HepG2 (cell line): ENCODE data around the gene STK11. TPM values are rescaled to one million over a fixed set of nuclear protein-coding genes. Genes with fewer than 3 reads are reported as not detected.

Experiments used
- ESRRA ChIP-seq: sonication (generic); formaldehyde crosslinking; IDR thresholded peaks from 2 replicates; pipeline ENCODE4 v1.5.1; 2020; ENCODE audit warnings: mild to moderate bottlenecking, low read depth, missing genetic modification reagents
- EZH2 ChIP-seq: conservative IDR thresholded peaks from 2 replicates; pipeline ENCODE4 v1.6.1; 2012; ENCODE audit warnings: mild to moderate bottlenecking, low read depth, low read length, moderate library complexity
- FOXJ3 ChIP-seq: sonication (generic); formaldehyde crosslinking; IDR thresholded peaks from 2 replicates; pipeline ENCODE4 v1.4.0; 2020; ENCODE audit warnings: missing genetic modification reagents, mild to moderate bottlenecking, borderline replicate concordance
- HDAC1 ChIP-seq: sonication (generic); formaldehyde crosslinking; IDR thresholded peaks from 2 replicates; pipeline ENCODE4 v1.5.1; 2020; ENCODE audit warnings: mild to moderate bottlenecking, missing genetic modification reagents
- IKZF4 ChIP-seq: sonication (generic); formaldehyde crosslinking; IDR thresholded peaks from 2 replicates; pipeline ENCODE4 v1.5.1; 2020; ENCODE audit warnings: borderline replicate concordance, mild to moderate bottlenecking, low read depth, missing genetic modification reagents; ENCODE audit errors: not compliant biosample characterization
- MAZ ChIP-seq, 2 experiments: sonication (generic) in 1 of 2; formaldehyde crosslinking in 1 of 2; IDR thresholded peaks; 2 replicates each; pipeline versions ENCODE4 v1.5.0 to v1.6.1; 2012 to 2020; ENCODE audit warnings: low read depth in 2 of 2, mild to moderate bottlenecking in 2 of 2, borderline replicate concordance in 1 of 2, improper control_type of control experiment in 1 of 2, low read length in 1 of 2, missing genetic modification reagents in 1 of 2, moderate library complexity in 1 of 2
- NFIB ChIP-seq: sonication (generic); formaldehyde crosslinking; IDR thresholded peaks from 2 replicates; pipeline ENCODE4 v1.9.0; 2021; ENCODE audit warnings: missing genetic modification reagents, mild to moderate bottlenecking, borderline replicate concordance
- NR2C2 ChIP-seq: sonication (generic); formaldehyde crosslinking; IDR thresholded peaks from 2 replicates; pipeline ENCODE4 v1.4.0; 2020; ENCODE audit warnings: missing genetic modification reagents, mild to moderate bottlenecking, moderate library complexity, borderline replicate concordance
- PAX8 ChIP-seq: sonication (generic); formaldehyde crosslinking; IDR thresholded peaks from 2 replicates; pipeline ENCODE4 v1.8.0; 2022; ENCODE audit warnings: mild to moderate bottlenecking, missing genetic modification reagents, borderline replicate concordance
- SALL1 ChIP-seq: sonication (generic); formaldehyde crosslinking; IDR thresholded peaks from 2 replicates; pipeline ENCODE4 v1.8.0; 2022; ENCODE audit warnings: mild to moderate bottlenecking, missing genetic modification reagents
- SPEN ChIP-seq: sonication (generic); formaldehyde crosslinking; IDR thresholded peaks from 2 replicates; pipeline ENCODE4 v1.5.1; 2020; ENCODE audit warnings: low read depth, mild to moderate bottlenecking, missing genetic modification reagents
- ZIK1 ChIP-seq: sonication (generic); formaldehyde crosslinking; IDR thresholded peaks from 2 replicates; pipeline ENCODE4 v1.5.0; 2020; ENCODE audit warnings: mild to moderate bottlenecking, low read depth, missing genetic modification reagents, borderline replicate concordance
- ZNF224 ChIP-seq: sonication (generic); formaldehyde crosslinking; IDR thresholded peaks from 2 replicates; pipeline ENCODE4 v1.5.0; 2020; ENCODE audit warnings: mild to moderate bottlenecking, missing genetic modification reagents
- ZNF501 ChIP-seq: sonication (generic); formaldehyde crosslinking; IDR thresholded peaks from 2 replicates; pipeline ENCODE4 v1.5.1; 2020; ENCODE audit warnings: mild to moderate bottlenecking, moderate library complexity, missing genetic modification reagents
- ZNF670 ChIP-seq: sonication (generic); formaldehyde crosslinking; IDR thresholded peaks from 2 replicates; pipeline ENCODE4 v1.8.0; 2022; ENCODE audit warnings: mild to moderate bottlenecking, missing genetic modification reagents, borderline replicate concordance
- polyA plus RNA-seq, 8 experiments: library from polyadenylated mRNA; depleted of rRNA in 3 of 8; stranded (reverse) in 7 of 8; unstranded in 1 of 8; fragments of >200 nt; fragmentation: Illumina TruSeq in 4 of 8; extraction: Trizol in 4 of 8; gene quantifications; 2 replicates each; pipeline versions ENCODE4 v1.2.1 to v1.2.3, GENCODE V29; 2011 to 2016; ENCODE audit warnings: low read depth in 4 of 8, missing spikeins in 1 of 8, mixed read lengths in 1 of 8; ENCODE audit not compliant: insufficient read depth in 1 of 8
- total RNA-seq, 5 experiments: library from RNA; depleted of rRNA; stranded (reverse); fragments of >200 nt; fragmentation: Illumina TruSeq; extraction: Trizol; gene quantifications; 2 replicates each; pipeline ENCODE4 v1.2.3, GENCODE V29; 2016; ENCODE audit warnings: low read depth in 1 of 5
- TF ChIP-seq, protein P1 (sequence below): sonication (generic); formaldehyde crosslinking; IDR thresholded peaks from 2 replicates; pipeline ENCODE4 v1.4.0; 2020; ENCODE audit warnings: missing genetic modification reagents
- TF ChIP-seq, protein P2 (sequence below): sonication (generic); formaldehyde crosslinking; IDR thresholded peaks from 2 replicates; pipeline ENCODE4 v1.8.0; 2022; ENCODE audit warnings: missing genetic modification reagents, mild to moderate bottlenecking, borderline replicate concordance
- TF ChIP-seq, protein P3 (sequence below): sonication (generic); formaldehyde crosslinking; IDR thresholded peaks from 2 replicates; pipeline ENCODE4 v1.4.0; 2020; ENCODE audit warnings: missing genetic modification reagents
- TF ChIP-seq, protein P4 (sequence below), 2 experiments: sonication (generic) in 1 of 2; formaldehyde crosslinking in 1 of 2; IDR thresholded peaks; 2 replicates each; pipeline versions ENCODE4 v1.4.0 to v1.6.1; 2018 to 2020; ENCODE audit warnings: missing genetic modification reagents in 2 of 2, borderline replicate concordance in 1 of 2, low read depth in 1 of 2, mild to moderate bottlenecking in 1 of 2, missing biosample characterization in 1 of 2

The STK11 gene
- total and polyA plus RNA-seq, 2 of the 13 experiments (the other 11 are each of a cell fraction or from before 2014, with no cell fraction given), result 27.5 to 43.6 TPM

DNA sequence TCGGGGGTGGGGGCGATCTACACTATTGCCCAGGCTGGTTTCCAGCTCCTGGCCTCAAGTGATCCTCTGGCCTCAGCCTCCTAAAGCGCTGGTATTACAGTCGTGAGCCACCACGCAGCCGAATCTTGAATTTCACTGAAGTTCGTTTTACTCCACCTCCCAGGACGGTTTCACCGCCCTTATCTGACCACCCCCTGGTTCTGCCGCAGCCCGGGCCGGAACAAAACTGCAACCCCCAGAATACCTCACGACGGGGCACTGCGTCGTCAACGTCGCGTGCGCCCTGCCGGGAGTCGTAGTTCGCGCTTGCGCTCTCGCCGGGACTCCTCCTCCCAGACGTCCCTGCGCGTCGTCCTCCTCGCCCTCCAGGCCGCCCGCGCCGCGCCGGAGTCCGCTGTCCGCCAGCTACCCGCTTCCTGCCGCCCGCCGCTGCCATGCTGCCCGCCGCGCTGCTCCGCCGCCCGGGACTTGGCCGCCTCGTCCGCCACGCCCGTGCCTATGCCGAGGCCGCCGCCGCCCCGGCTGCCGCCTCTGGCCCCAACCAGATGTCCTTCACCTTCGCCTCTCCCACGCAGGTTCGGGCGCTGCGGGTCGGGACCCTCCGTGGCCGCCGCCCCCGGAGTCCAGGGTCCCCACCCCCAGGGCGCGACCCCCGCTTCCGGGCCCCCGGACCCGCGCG is 36.0 kb downstream of the STK11 start, which contains the start of gene ATP5F1D (continued):
- TF ChIP-seq, protein P1, sequence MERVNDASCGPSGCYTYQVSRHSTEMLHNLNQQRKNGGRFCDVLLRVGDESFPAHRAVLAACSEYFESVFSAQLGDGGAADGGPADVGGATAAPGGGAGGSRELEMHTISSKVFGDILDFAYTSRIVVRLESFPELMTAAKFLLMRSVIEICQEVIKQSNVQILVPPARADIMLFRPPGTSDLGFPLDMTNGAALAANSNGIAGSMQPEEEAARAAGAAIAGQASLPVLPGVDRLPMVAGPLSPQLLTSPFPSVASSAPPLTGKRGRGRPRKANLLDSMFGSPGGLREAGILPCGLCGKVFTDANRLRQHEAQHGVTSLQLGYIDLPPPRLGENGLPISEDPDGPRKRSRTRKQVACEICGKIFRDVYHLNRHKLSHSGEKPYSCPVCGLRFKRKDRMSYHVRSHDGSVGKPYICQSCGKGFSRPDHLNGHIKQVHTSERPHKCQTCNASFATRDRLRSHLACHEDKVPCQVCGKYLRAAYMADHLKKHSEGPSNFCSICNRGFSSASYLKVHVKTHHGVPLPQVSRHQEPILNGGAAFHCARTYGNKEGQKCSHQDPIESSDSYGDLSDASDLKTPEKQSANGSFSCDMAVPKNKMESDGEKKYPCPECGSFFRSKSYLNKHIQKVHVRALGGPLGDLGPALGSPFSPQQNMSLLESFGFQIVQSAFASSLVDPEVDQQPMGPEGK (CRISPR knock-in tag), result peak; percentile 59; the same call in 1 of the 2 replicates
- TF ChIP-seq ESRRA (CRISPR knock-in tag) (0 out of 2 replicates have a peak, but pooled peaks have one; percentile 24), ZNF670 (CRISPR knock-in tag) (0 out of 2 replicates have a peak, but pooled peaks have one; percentile 25), NR2C2 (CRISPR knock-in tag) (peak; percentile 94), ZIK1 (CRISPR knock-in tag) (peak; percentile 70; the same call in 1 of the 2 replicates), IKZF4 (CRISPR knock-in tag) (peak; percentile 80), MAZ (IDR thresholded peaks at IDR 0.05; ENCODE audit: borderline replicate concordance, low read depth, low read length) (peak; percentile 36; the same call in 1 of the 2 replicates), MAZ (CRISPR knock-in tag; IDR thresholded peaks at IDR 0.05; ENCODE audit: low read depth) (peak; percentile 92; the same call in 1 of the 2 replicates), PAX8 (CRISPR knock-in tag) (no peak), FOXJ3 (CRISPR knock-in tag) (no peak), SPEN (peak; percentile 92), NFIB (CRISPR knock-in tag) (no peak), ZNF224 (CRISPR knock-in tag) (no peak), EZH2 (no peak), ZNF501 (CRISPR knock-in tag) (peak; percentile 57; the same call in 1 of the 2 replicates), HDAC1 (CRISPR knock-in tag) (peak; percentile 60; the same call in 1 of the 2 replicates), SALL1 (CRISPR knock-in tag) (peak; percentile 11; the same call in 1 of the 2 replicates)
- TF ChIP-seq, protein P2, sequence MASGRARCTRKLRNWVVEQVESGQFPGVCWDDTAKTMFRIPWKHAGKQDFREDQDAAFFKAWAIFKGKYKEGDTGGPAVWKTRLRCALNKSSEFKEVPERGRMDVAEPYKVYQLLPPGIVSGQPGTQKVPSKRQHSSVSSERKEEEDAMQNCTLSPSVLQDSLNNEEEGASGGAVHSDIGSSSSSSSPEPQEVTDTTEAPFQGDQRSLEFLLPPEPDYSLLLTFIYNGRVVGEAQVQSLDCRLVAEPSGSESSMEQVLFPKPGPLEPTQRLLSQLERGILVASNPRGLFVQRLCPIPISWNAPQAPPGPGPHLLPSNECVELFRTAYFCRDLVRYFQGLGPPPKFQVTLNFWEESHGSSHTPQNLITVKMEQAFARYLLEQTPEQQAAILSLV, result peak; percentile 52; the same call in 1 of the 2 replicates
- TF ChIP-seq, protein P3, sequence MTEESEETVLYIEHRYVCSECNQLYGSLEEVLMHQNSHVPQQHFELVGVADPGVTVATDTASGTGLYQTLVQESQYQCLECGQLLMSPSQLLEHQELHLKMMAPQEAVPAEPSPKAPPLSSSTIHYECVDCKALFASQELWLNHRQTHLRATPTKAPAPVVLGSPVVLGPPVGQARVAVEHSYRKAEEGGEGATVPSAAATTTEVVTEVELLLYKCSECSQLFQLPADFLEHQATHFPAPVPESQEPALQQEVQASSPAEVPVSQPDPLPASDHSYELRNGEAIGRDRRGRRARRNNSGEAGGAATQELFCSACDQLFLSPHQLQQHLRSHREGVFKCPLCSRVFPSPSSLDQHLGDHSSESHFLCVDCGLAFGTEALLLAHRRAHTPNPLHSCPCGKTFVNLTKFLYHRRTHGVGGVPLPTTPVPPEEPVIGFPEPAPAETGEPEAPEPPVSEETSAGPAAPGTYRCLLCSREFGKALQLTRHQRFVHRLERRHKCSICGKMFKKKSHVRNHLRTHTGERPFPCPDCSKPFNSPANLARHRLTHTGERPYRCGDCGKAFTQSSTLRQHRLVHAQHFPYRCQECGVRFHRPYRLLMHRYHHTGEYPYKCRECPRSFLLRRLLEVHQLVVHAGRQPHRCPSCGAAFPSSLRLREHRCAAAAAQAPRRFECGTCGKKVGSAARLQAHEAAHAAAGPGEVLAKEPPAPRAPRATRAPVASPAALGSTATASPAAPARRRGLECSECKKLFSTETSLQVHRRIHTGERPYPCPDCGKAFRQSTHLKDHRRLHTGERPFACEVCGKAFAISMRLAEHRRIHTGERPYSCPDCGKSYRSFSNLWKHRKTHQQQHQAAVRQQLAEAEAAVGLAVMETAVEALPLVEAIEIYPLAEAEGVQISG (CRISPR knock-in tag), result peak; percentile 95
- TF ChIP-seq, protein P4, sequence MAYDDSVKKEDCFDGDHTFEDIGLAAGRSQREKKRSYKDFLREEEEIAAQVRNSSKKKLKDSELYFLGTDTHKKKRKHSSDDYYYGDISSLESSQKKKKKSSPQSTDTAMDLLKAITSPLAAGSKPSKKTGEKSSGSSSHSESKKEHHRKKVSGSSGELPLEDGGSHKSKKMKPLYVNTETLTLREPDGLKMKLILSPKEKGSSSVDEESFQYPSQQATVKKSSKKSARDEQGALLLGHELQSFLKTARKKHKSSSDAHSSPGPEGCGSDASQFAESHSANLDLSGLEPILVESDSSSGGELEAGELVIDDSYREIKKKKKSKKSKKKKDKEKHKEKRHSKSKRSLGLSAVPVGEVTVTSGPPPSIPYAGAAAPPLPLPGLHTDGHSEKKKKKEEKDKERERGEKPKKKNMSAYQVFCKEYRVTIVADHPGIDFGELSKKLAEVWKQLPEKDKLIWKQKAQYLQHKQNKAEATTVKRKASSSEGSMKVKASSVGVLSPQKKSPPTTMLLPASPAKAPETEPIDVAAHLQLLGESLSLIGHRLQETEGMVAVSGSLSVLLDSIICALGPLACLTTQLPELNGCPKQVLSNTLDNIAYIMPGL (CRISPR knock-in tag; IDR thresholded peaks at IDR 0.05; ENCODE audit: borderline replicate concordance in 1 of 2, low read depth in 1 of 2), result peak; percentile 41 to 67; a peak in 2 of 4 replicates
